Stimulated activated CD8-positive, alpha-beta memory T cell treated with anti-CD3 and anti-CD28 coated beads, Interleukin-4, amount 100 ng/mL, for 1 hour (primary cell): ENCODE data around the gene DNAJB12.
"Not testable (repeated sequence)": the region's sequence is repeated elsewhere in the genome, so short reads cannot be mapped to it uniquely, and the experiment has no call there.

Experiments used
- DNase-seq, 2 donors: peaks; one replicate each; pipeline ENCODE4 v3.0.0-alpha.2; 2020; ENCODE audit warnings: low read depth in 2 of 2, low spot score in 1 of 2

Gene DNAJB12

DNA sequence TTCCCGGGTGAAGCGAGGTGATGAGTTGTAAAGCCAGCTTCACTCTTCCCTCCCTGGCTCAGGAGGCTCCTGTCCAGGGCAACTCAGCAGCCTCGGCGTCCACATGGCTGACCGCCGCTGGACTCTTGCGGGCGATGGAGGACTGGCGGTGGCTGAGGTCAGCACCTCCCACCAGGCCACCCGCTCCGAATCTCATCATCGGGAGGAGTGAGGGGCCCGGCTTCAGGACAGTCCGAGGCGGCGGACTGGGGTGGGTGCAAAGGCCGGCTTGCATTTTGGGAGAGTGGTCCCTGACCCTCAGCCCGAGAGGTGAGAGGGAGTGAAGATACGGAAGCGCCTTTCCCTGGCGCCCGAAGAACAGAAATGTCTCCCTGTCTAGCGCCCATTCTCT is 759 bp downstream of the DNAJB12 start:
- DNase-seq: no peak

GRCh38 chr10:72353028-72353964 is 1.4 kb downstream of the DNAJB12 start:
- no peak for DNase-seq

GRCh38 chr10:72351479-72351878 is 3.2 kb downstream of the DNAJB12 start:
- no peak for DNase-seq

- DNase-seq: no peak
These were observed 5.3 kb downstream of the DNAJB12 start for GRCh38 chr10:72349438-72349837.

- DNase-seq: no peak
These were observed 6.4 kb downstream of the DNAJB12 start for GRCh38 chr10:72348282-72348681.

DNA sequence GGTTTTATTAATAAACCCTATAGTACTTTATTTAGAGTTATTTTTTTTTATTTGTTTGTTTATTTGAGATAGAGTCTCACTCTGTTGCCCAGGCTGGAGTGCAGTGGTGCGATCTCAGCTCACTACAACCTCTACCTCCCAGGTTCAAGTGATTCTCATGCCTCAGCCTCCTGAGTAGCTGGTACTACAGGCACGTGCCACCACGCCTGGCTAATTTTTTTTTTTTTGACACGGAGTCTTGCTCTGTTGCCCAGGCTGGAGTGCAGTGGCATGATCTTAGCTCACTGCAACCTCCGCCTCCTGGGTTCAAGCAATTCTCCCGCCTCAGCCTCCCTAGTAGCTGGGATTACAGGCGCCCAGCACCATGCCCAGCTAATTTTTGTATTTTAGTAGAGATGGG is 8.6 kb downstream of the DNAJB12 start:
- DNase-seq: not testable (repeated sequence)

- DNase-seq: no peak
These were observed 9.8 kb downstream of the DNAJB12 start for GRCh38 chr10:72344932-72345331.

GRCh38 chr10:72342911-72343310 is 11.8 kb downstream of the DNAJB12 start:
- no peak for DNase-seq

- DNase-seq: no peak
These were observed 14.0 kb downstream of the DNAJB12 start for GRCh38 chr10:72340510-72341261.

DNA sequence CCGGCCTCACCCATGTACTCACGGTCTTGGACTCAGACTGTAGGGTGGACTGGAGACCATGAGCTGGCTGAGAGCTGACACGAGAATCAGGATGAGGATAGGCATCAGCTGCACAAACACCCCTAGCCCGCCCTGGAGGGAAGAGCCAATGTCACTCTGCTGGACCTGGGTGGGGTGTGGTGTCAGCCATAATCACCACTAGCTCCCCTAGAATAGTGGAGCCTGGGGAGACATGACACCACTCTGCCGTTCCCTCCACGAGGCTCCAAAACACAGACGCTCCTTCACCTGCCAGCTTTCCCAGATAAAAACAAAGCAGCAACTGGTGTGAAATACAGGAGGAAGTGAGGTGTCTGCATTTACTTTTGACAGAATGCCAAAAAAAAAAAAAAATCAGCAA is 16.5 kb downstream of the DNAJB12 start:
- DNase-seq: no peak

- DNase-seq: no peak
These were observed 17.0 kb downstream of the DNAJB12 start for GRCh38 chr10:72337722-72338121.

- DNase-seq: no peak
These were observed 17.6 kb downstream of the DNAJB12 start for GRCh38 chr10:72337039-72337629.

GRCh38 chr10:72336259-72337038 is 18.3 kb downstream of the DNAJB12 start:
- DNase-seq: no peak

- no peak for DNase-seq
These were observed 19.1 kb downstream of the DNAJB12 start for GRCh38 chr10:72335394-72336258.

- DNase-seq: peak in 1 of 2 donors; percentile 61
These were observed 19.8 kb downstream of the DNAJB12 start for GRCh38 chr10:72334825-72335393.

DNA sequence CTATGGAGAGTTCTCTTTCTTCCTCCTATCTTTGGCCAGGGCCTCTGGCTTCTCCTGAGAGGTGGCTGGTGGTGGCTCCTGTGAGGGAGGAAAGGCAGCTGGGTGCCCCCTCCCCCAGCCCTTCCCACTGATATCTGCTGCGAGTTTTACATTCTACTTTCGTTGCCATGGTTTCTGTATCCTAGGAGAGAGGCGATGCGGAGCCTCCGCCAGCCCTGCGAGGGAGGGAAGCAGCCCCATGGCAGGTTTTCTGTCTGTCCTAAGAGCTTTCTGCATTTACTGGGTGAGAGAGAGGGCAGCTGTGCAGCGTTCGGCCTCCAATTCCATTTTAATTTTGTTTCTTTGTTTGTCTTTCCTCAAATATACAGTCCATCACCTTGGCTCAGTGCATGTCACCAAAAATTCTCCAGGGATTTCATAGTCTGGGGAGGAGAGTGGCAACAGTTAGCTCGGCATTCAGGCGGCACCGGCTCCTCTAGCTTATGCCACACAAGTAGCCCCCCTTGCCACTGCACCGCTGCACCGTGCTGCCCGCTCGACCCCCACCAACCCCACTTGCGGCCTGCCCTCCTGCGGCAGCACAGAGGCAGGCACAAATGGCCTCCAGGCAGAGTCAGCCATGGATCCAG is 20.4 kb downstream of the DNAJB12 start:
- no peak for DNase-seq

DNA sequence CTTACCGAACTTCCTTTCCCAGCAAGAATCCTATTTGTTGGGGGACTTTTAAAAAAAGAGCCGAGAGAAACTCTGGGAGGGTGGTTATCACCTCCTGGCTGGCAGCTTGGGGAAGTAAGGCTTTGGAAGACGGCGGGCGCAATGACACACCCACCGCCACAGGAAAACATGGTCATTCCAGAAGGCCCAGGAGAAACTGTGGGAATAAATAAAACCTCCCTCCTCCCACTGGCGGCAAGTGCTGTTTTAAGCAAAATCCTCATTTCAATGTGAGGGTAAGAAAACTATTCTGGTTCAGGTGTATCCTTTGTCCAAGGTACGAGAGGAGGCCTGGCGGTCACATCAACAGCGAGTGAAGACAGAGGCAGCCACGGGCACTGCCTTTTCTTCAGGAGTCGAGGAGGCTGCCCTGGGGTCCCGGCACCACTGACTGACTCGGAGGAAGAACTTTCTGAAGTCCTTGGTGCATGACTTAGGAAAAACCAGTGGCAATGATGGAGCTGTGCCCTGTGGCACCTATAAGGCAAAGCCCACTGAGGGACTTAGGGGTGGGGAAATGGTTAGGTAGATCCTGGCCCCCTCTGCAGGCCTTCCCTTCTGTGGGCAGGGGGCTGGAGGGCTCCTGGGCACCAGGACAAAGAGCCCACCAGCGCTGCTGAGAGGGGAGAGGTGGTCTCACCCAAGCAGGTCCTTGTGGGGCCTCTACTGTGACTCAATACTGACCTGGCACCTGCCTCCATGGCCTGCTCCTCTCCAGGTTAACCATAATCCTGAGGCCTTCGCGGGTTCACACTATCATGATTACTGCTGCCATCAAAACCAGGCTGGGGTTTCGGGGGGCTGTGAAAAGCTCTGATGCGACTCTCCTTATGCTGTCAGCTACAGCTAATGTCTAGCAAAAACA is 21.4 kb downstream of the DNAJB12 start:
- no peak for DNase-seq

DNA sequence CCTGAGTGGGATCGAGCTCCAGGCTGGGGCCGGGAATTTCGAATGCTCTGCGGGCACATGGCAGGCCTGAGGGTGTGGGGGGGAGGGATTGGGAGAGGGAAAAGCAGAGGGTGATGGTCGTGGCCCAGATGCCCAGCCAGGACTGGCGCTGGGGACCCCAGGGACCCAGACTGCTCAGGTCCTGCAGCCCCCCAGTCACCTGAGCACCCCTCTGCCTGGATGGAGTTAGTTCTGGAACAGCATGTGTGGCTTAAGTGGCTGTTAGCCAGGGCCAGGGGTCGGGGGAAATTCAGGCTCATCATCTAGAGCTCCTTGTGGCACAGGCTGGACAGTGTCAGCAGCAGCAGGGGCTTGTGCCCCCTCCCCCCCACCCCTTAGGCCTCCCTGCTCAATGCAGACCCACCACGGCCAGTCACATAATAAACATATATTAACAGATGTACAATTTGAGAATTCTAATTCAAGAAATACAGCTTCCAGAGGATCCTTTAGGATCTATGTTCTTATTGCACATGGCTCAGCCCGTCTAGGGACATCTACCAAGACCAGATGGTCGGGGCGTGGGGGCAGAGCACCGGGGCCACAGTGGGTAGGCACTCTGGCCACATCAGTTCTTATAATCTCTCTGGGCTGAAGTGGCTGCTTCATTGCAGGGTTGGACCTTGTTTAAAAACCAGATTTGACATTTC is 22.2 kb downstream of the DNAJB12 start:
- DNase-seq: no peak
